Mesenchymal stem cell (in vitro differentiated cells and primary cell): ENCODE measurements around the gene KCNG2.

Experiments used
- DNase-seq: peaks from one replicate; pipeline ENCODE4 v3.0.0-alpha.2; 2013
- H2AFZ ChIP-seq: one replicate; pipeline ENCODE4 v1.6.1; 2013; ENCODE audit warnings: low read depth, mild to moderate bottlenecking, control low read depth, inconsistent platforms, low read length, moderate library complexity
- H2AK5ac ChIP-seq: 2 replicates; pipeline ENCODE4 v1.6.1; 2013; ENCODE audit warnings: low read length, moderate library complexity, mild to moderate bottlenecking, inconsistent platforms; ENCODE audit not compliant: severe bottlenecking
- H2BK120ac ChIP-seq: one replicate; pipeline ENCODE4 v1.6.1; 2013; ENCODE audit warnings: low read depth, mild to moderate bottlenecking, inconsistent platforms, low read length, moderate library complexity
- H2BK12ac ChIP-seq, 2 experiments: one replicate each; pipeline ENCODE4 v1.6.1; 2013; ENCODE audit warnings: inconsistent platforms in 2 of 2, low read length in 2 of 2, mild to moderate bottlenecking in 2 of 2, moderate library complexity in 2 of 2, control low read depth in 1 of 2
- H2BK15ac ChIP-seq: one replicate; pipeline ENCODE4 v1.6.1; 2013; ENCODE audit warnings: mild to moderate bottlenecking, low read depth, inconsistent platforms; ENCODE audit not compliant: poor library complexity, severe bottlenecking
- H2BK5ac ChIP-seq: 2 replicates; pipeline ENCODE4 v1.6.1; 2013; ENCODE audit warnings: low read depth, mild to moderate bottlenecking, low read length, control low read depth, inconsistent platforms; ENCODE audit not compliant: poor library complexity, severe bottlenecking
- H3K14ac ChIP-seq, 2 experiments: one replicate each; pipeline ENCODE4 v1.6.1; 2013; ENCODE audit warnings: inconsistent platforms in 2 of 2, low read length in 2 of 2, control low read depth in 1 of 2, mild to moderate bottlenecking in 1 of 2, moderate library complexity in 1 of 2
- H3K18ac ChIP-seq, 2 experiments: one replicate each; pipeline ENCODE4 v1.6.1; 2013; ENCODE audit warnings: inconsistent platforms in 2 of 2, low read length in 2 of 2, control low read depth in 1 of 2, low read depth in 1 of 2, mild to moderate bottlenecking in 1 of 2
- H3K23ac ChIP-seq, 2 experiments: one replicate each; pipeline ENCODE4 v1.6.1; 2013; ENCODE audit warnings: inconsistent platforms in 2 of 2, low read length in 2 of 2, mild to moderate bottlenecking in 2 of 2, moderate library complexity in 2 of 2, control low read depth in 1 of 2
- H3K27ac ChIP-seq: 2 replicates; pipeline ENCODE4 v1.5.1; 2013; ENCODE audit warnings: mild to moderate bottlenecking, moderate library complexity, low read length, control low read depth, inconsistent platforms; ENCODE audit not compliant: poor library complexity, severe bottlenecking
- H3K27me3 ChIP-seq, 2 experiments: 2 replicates each; pipeline versions ENCODE4 v1.6.1 to v1.7.0; 2013; ENCODE audit warnings: low read length in 2 of 2, mild to moderate bottlenecking in 2 of 2, moderate library complexity in 2 of 2, control low read depth in 1 of 2, inconsistent platforms in 1 of 2; ENCODE audit not compliant: control insufficient read depth in 1 of 2, insufficient read depth in 1 of 2
- H3K36me3 ChIP-seq, 2 experiments: 2 replicates each; pipeline versions ENCODE4 v1.6.1 to v1.7.0; 2013; ENCODE audit warnings: low read length in 2 of 2, control low read depth in 1 of 2, inconsistent platforms in 1 of 2, low read depth in 1 of 2, mild to moderate bottlenecking in 1 of 2; ENCODE audit not compliant: insufficient read depth in 2 of 2, control insufficient read depth in 1 of 2
- H3K4ac ChIP-seq, 2 experiments: one replicate each; pipeline ENCODE4 v1.6.1; 2013; ENCODE audit warnings: inconsistent platforms in 2 of 2, low read length in 2 of 2, mild to moderate bottlenecking in 2 of 2, moderate library complexity in 2 of 2, control low read depth in 1 of 2, low read depth in 1 of 2
- H3K4me1 ChIP-seq: 2 replicates; pipeline ENCODE4 v1.6.1; 2013; ENCODE audit warnings: low read depth, low read length, control low read depth; ENCODE audit not compliant: control insufficient read depth, insufficient read depth
- H3K4me2 ChIP-seq: 2 replicates; pipeline ENCODE4 v1.6.1; 2013; ENCODE audit warnings: low read length, mild to moderate bottlenecking, inconsistent platforms; ENCODE audit not compliant: poor library complexity, severe bottlenecking
- H3K4me3 ChIP-seq, 2 experiments: 2 replicates each; pipeline versions ENCODE4 v1.5.1 to v1.7.0; 2013; ENCODE audit warnings: low read length in 2 of 2, mild to moderate bottlenecking in 2 of 2, control low read depth in 1 of 2, low read depth in 1 of 2; ENCODE audit not compliant: insufficient read depth in 1 of 2
- H3K79me1 ChIP-seq: replicated peaks from 2 replicates; pipeline ENCODE4 v1.6.1; 2013; ENCODE audit warnings: mild to moderate bottlenecking, control low read depth, low read length, inconsistent platforms; ENCODE audit not compliant: poor library complexity, severe bottlenecking
- H3K9ac ChIP-seq: 2 replicates; pipeline ENCODE4 v1.7.0; 2013; ENCODE audit warnings: mild to moderate bottlenecking, low read length, moderate library complexity
- H3K9me3 ChIP-seq: 2 replicates; pipeline ENCODE4 v1.7.0; 2013; ENCODE audit warnings: mild to moderate bottlenecking, low read length; ENCODE audit not compliant: control insufficient read depth
- H4K8ac ChIP-seq: one replicate; pipeline ENCODE4 v1.6.1; 2013; ENCODE audit warnings: inconsistent platforms, mild to moderate bottlenecking, low read length, moderate library complexity
- H4K91ac ChIP-seq: one replicate; pipeline ENCODE4 v1.6.1; 2013; ENCODE audit warnings: mild to moderate bottlenecking, low read length, inconsistent platforms
- WGBS: methylation state at CpG from one replicate; pipeline ENCODE4 v1.1.7; 2013; ENCODE audit warnings: mixed read lengths; 5-methylcytosine and 5-hydroxymethylcytosine counted together

KCNG2 gene

GRCh38 chr18:79828258-79828657 is 30.5 kb downstream of the KCNG2 start:
- Histone ChIP-seq H3K36me3 (no peaks in the 10 kb centered on the region), H3K9ac (no peak overlapping the region), H3K27me3 (peaks cover 0 to 4% of the 10 kb centered on the region in 2 experiments), H3K4me3 (no peak overlapping the region), H3K14ac (peak overlapping the region in 1 of 2 experiments; percentile 6), H3K4ac (no peak overlapping the region), H2BK120ac (no peak overlapping the region), H3K4me2 (no peak overlapping the region), H3K9me3 (no peaks in the 10 kb centered on the region), H2BK15ac (no peak overlapping the region), H2BK5ac (no peak overlapping the region), H3K27ac (no peak overlapping the region), H4K8ac (no peak overlapping the region), H2AFZ (no peak overlapping the region), H2AK5ac (no peak overlapping the region), H3K18ac (no peak overlapping the region), H4K91ac (peak overlapping the region; percentile 1), H3K79me1 (no peaks in the 10 kb centered on the region), H3K4me1 (no peaks in the 10 kb centered on the region), H3K23ac (no peak overlapping the region), H2BK12ac (no peak overlapping the region)
- WGBS, result 81% methylated on average over 5 of the region's 5 CpGs
- DNase-seq, result no peak

DNA sequence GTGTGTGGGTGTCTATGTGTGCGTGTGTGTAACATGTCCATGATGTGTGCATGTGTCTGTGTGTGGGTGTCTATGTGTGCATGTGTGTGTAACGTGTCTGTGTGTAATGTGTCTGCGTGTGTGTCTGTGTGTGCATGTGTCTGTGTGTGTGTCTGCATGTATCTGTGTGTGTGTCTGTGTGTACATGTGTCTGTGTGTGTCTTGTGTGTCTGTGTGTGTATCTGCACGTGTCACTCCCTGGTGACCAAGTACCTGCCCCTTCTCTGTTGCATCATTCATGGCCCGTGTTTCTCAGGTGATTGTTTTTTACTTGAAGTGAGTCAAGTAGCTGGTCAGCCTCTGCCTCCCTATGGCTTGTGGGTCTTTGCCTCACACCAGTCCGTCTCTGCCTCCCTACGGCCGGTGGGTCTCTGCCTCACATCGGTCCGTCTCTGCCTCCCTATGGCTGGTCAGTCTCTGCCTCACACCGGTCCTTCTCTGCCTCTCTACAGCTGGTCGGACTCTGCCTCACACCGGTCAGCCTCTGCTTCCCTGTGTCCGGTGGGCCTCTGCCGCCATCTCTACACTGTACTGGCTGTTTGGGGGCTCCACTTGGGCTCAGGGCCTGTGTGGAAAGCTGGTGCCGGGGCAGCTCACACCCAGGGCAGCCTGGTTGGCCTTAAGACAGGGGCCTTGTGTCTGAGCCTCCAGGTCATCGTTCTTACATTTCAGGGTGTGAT is 31.6 kb downstream of the KCNG2 start:
- H3K18ac ChIP-seq, result no peak overlapping the region
- H3K27ac ChIP-seq, result no peak overlapping the region
- H3K9ac ChIP-seq, result no peak overlapping the region
- H2BK12ac ChIP-seq, result no peak overlapping the region
- H3K4ac ChIP-seq, result no peak overlapping the region
- no peak overlapping the region for H2AFZ ChIP-seq
- no peak overlapping the region for H3K4me2 ChIP-seq
- no peak overlapping the region for H3K4me3 ChIP-seq
- H2AK5ac ChIP-seq, result no peak overlapping the region
- DNase-seq, result no peak
- no peak overlapping the region for H3K23ac ChIP-seq
- H3K4me1 ChIP-seq, result no peaks in the 10 kb centered on the region
- no peaks in the 10 kb centered on the region for H3K9me3 ChIP-seq
- no peaks in the 10 kb centered on the region for H3K79me1 ChIP-seq
- no peak overlapping the region for H4K91ac ChIP-seq
- H3K36me3 ChIP-seq, result no peaks in the 10 kb centered on the region
- 84% methylated on average over 17 of the region's 17 CpGs for WGBS
- H2BK120ac ChIP-seq, result no peak overlapping the region
- peaks cover 0 to 7% of the 10 kb centered on the region in 2 experiments for H3K27me3 ChIP-seq
- no peak overlapping the region for H4K8ac ChIP-seq
- no peak overlapping the region for H3K14ac ChIP-seq
- H2BK15ac ChIP-seq, result no peak overlapping the region
- no peak overlapping the region for H2BK5ac ChIP-seq

GRCh38 chr18:79832169-79832568 is 34.4 kb downstream of the KCNG2 start:
- no peak overlapping the region for H3K14ac ChIP-seq
- no peaks in the 10 kb centered on the region for H3K36me3 ChIP-seq
- H3K79me1 ChIP-seq, result no peaks in the 10 kb centered on the region
- H2AFZ ChIP-seq, result no peak overlapping the region
- H3K27me3 ChIP-seq, result peaks cover 3 to 10% of the 10 kb centered on the region in 2 experiments
- no peak overlapping the region for H3K9ac ChIP-seq
- no peak overlapping the region for H2BK12ac ChIP-seq
- no peak overlapping the region for H4K91ac ChIP-seq
- H3K4me1 ChIP-seq, result no peaks in the 10 kb centered on the region
- H3K18ac ChIP-seq, result no peak overlapping the region
- DNase-seq, result no peak
- H3K4me2 ChIP-seq, result no peak overlapping the region
- H3K4me3 ChIP-seq, result no peak overlapping the region
- H2BK15ac ChIP-seq, result no peak overlapping the region
- no peak overlapping the region for H4K8ac ChIP-seq
- no peak overlapping the region for H3K23ac ChIP-seq
- no peak overlapping the region for H3K27ac ChIP-seq
- no peak overlapping the region for H2BK5ac ChIP-seq
- H2AK5ac ChIP-seq, result no peak overlapping the region
- no peaks in the 10 kb centered on the region for H3K9me3 ChIP-seq
- H2BK120ac ChIP-seq, result no peak overlapping the region
- WGBS, result 86% methylated on average over 3 of the region's 3 CpGs
- no peak overlapping the region for H3K4ac ChIP-seq

DNA sequence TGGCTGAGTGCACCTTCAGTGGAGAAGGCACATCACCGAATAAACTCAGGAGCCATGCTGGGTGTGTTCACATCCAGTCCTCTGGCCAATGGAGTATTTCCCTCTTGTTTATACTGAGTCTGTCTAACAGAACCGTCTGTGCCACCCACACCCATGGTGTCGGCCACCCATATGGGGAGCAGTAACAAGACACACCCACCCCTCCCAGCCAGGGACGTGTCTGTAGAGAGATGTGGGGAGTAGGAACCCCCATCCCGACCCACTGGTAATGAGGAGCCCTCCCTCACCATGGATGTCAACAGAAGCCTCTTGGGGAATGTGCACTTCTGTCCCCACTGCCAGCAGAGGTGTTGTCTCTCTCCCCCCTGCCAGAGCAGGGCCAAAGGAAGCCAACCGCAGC is 37.1 kb downstream of the KCNG2 start:
- H2BK12ac ChIP-seq, result no peak overlapping the region
- H3K4me3 ChIP-seq, result no peak overlapping the region
- no peak overlapping the region for H3K23ac ChIP-seq
- no peaks in the 10 kb centered on the region for H3K36me3 ChIP-seq
- H3K9me3 ChIP-seq, result peaks cover 5% of the 10 kb centered on the region
- H3K14ac ChIP-seq, result no peak overlapping the region
- H3K18ac ChIP-seq, result no peak overlapping the region
- H2AFZ ChIP-seq, result no peak overlapping the region
- no peaks in the 10 kb centered on the region for H3K4me1 ChIP-seq
- H4K91ac ChIP-seq, result no peak overlapping the region
- no peak overlapping the region for H2BK15ac ChIP-seq
- no peak for DNase-seq
- no peaks in the 10 kb centered on the region for H3K79me1 ChIP-seq
- peaks cover 3 to 10% of the 10 kb centered on the region in 2 experiments for H3K27me3 ChIP-seq
- no peak overlapping the region for H2BK5ac ChIP-seq
- no peak overlapping the region for H3K9ac ChIP-seq
- H2AK5ac ChIP-seq, result no peak overlapping the region
- H4K8ac ChIP-seq, result no peak overlapping the region
- no peak overlapping the region for H3K4ac ChIP-seq
- H3K27ac ChIP-seq, result no peak overlapping the region
- no peak overlapping the region for H3K4me2 ChIP-seq
- H2BK120ac ChIP-seq, result no peak overlapping the region
- WGBS, result 61% methylated on average over 6 of the region's 6 CpGs
